Measurements from ENCODE around the gene EXOC6B. TPM values are rescaled to one million over a fixed set of nuclear protein-coding genes. Genes with fewer than 3 reads are reported as not detected.
"Not testable (repeated sequence)": the region's sequence is repeated elsewhere in the genome, so short reads cannot be mapped to it uniquely, and the experiment has no call there.

Gene EXOC6B
- total RNA-seq, 1 donor from 2014 or later = 8.4 TPM

- H3K9me3 Mint-ChIP-seq = peaks cover 14% of the 10 kb centered on the region
- H3K27ac Mint-ChIP-seq = no peak overlapping the region
- H3K4me1 Mint-ChIP-seq = peaks cover 3% of the 10 kb centered on the region
- no peaks in the 10 kb centered on the region for H3K27me3 Mint-ChIP-seq
- no peak overlapping the region for H3K4me3 Mint-ChIP-seq
- no peaks in the 10 kb centered on the region for H3K36me3 Mint-ChIP-seq (ENCODE audit: low read depth)
- no peak for DNase-seq
- intact Hi-C loops (cut with micrococcal nuclease) = no loop called here
Measured at GRCh38 chr2:72439892-72440291, 385.9 kb downstream of the EXOC6B start.

- Mint-ChIP-seq H3K27ac (no peak overlapping the region), H3K27me3 (no peaks in the 10 kb centered on the region), H3K4me1 (peaks cover 1% of the 10 kb centered on the region), H3K36me3 (ENCODE audit: low read depth) (no peaks in the 10 kb centered on the region), H3K4me3 (no peak overlapping the region), H3K9me3 (peaks cover 18% of the 10 kb centered on the region)
- no peak for DNase-seq
- intact Hi-C loops (cut with micrococcal nuclease) = no loop called here
Measured at GRCh38 chr2:72438364-72438763, 387.5 kb downstream of the EXOC6B start.

- Mint-ChIP-seq H3K4me3 (no peak overlapping the region), H3K27me3 (no peaks in the 10 kb centered on the region), H3K4me1 (no peaks in the 10 kb centered on the region), H3K36me3 (ENCODE audit: low read depth) (no peaks in the 10 kb centered on the region), H3K27ac (no peak overlapping the region), H3K9me3 (peaks cover 15% of the 10 kb centered on the region)
- intact Hi-C loops (cut with micrococcal nuclease) = no loop called here
- no peak for DNase-seq
Measured at GRCh38 chr2:72431737-72432136, 394.1 kb downstream of the EXOC6B start.

GRCh38 chr2:72427022-72427861 is 398.6 kb downstream of the EXOC6B start:
- Mint-ChIP-seq H3K4me3 (no peak overlapping the region), H3K36me3 (ENCODE audit: low read depth) (no peaks in the 10 kb centered on the region)
- intact Hi-C loops (cut with micrococcal nuclease) = no loop called here

GRCh38 chr2:72425996-72426395 is 399.8 kb downstream of the EXOC6B start:
- Mint-ChIP-seq H3K27ac (no peak overlapping the region), H3K9me3 (peaks cover 7% of the 10 kb centered on the region), H3K36me3 (ENCODE audit: low read depth) (no peaks in the 10 kb centered on the region), H3K27me3 (no peaks in the 10 kb centered on the region), H3K4me3 (no peak overlapping the region), H3K4me1 (no peaks in the 10 kb centered on the region)
- DNase-seq = no peak
- intact Hi-C loops (cut with micrococcal nuclease) = no loop called here

More at GRCh38 chr2:72427022-72427861, 398.6 kb downstream of the EXOC6B start:
- Mint-ChIP-seq H3K27me3 (no peaks in the 10 kb centered on the region), H3K4me1 (no peaks in the 10 kb centered on the region), H3K9me3 (peaks cover 6% of the 10 kb centered on the region), H3K27ac (no peak overlapping the region)
- no peak for DNase-seq

- no peak for DNase-seq
- intact Hi-C loops (cut with micrococcal nuclease) = no loop called here
Measured at GRCh38 chr2:72423756-72424155, 402.1 kb downstream of the EXOC6B start.

GRCh38 chr2:72421771-72422379 is 404.0 kb downstream of the EXOC6B start:
- H3K4me1 Mint-ChIP-seq; H3K36me3 Mint-ChIP-seq (ENCODE audit: low read depth); H3K27me3 Mint-ChIP-seq; intact Hi-C loops (cut with micrococcal nuclease); H3K27ac Mint-ChIP-seq; H3K4me3 Mint-ChIP-seq; H3K9me3 Mint-ChIP-seq; DNase-seq: not testable (repeated sequence)

More at GRCh38 chr2:72423756-72424155, 402.1 kb downstream of the EXOC6B start:
- Mint-ChIP-seq H3K4me1 (no peaks in the 10 kb centered on the region), H3K4me3 (no peak overlapping the region), H3K36me3 (ENCODE audit: low read depth) (no peaks in the 10 kb centered on the region), H3K9me3 (peaks cover 7% of the 10 kb centered on the region), H3K27me3 (no peaks in the 10 kb centered on the region), H3K27ac (no peak overlapping the region)

GRCh38 chr2:72415781-72416475 is 409.9 kb downstream of the EXOC6B start:
- intact Hi-C loops (cut with micrococcal nuclease) = no loop called here
- Mint-ChIP-seq H3K9me3 (no peaks in the 10 kb centered on the region), H3K36me3 (ENCODE audit: low read depth) (no peaks in the 10 kb centered on the region), H3K27ac (no peak overlapping the region), H3K4me1 (no peaks in the 10 kb centered on the region), H3K4me3 (no peak overlapping the region), H3K27me3 (no peaks in the 10 kb centered on the region)
- DNase-seq = no peak

GRCh38 chr2:72415241-72415661 is 410.6 kb downstream of the EXOC6B start:
- intact Hi-C loops (cut with micrococcal nuclease) = no loop called here
- H3K4me1 Mint-ChIP-seq = no peaks in the 10 kb centered on the region
- no peak overlapping the region for H3K27ac Mint-ChIP-seq
- no peak for DNase-seq
- H3K9me3 Mint-ChIP-seq = no peaks in the 10 kb centered on the region
- H3K27me3 Mint-ChIP-seq = no peaks in the 10 kb centered on the region
- no peak overlapping the region for H3K4me3 Mint-ChIP-seq
- no peaks in the 10 kb centered on the region for H3K36me3 Mint-ChIP-seq (ENCODE audit: low read depth)

- no peaks in the 10 kb centered on the region for H3K4me1 Mint-ChIP-seq
- no peak for DNase-seq
- H3K9me3 Mint-ChIP-seq = no peaks in the 10 kb centered on the region
- no peaks in the 10 kb centered on the region for H3K27me3 Mint-ChIP-seq
- H3K27ac Mint-ChIP-seq = no peak overlapping the region
- no peaks in the 10 kb centered on the region for H3K36me3 Mint-ChIP-seq (ENCODE audit: low read depth)
- intact Hi-C loops (cut with micrococcal nuclease) = no loop called here
- H3K4me3 Mint-ChIP-seq = no peak overlapping the region
Measured at GRCh38 chr2:72414137-72414760, 411.6 kb downstream of the EXOC6B start.

- Mint-ChIP-seq H3K27me3 (no peaks in the 10 kb centered on the region), H3K27ac (no peak overlapping the region), H3K36me3 (ENCODE audit: low read depth) (no peaks in the 10 kb centered on the region), H3K4me1 (no peaks in the 10 kb centered on the region), H3K9me3 (no peaks in the 10 kb centered on the region), H3K4me3 (no peak overlapping the region)
- intact Hi-C loops (cut with micrococcal nuclease) = no loop called here
- no peak for DNase-seq
Measured at GRCh38 chr2:72413716-72414115, 412.1 kb downstream of the EXOC6B start.

GRCh38 chr2:72412214-72412613 is 413.6 kb downstream of the EXOC6B start:
- intact Hi-C loops (cut with micrococcal nuclease) = no loop called here
- no peaks in the 10 kb centered on the region for H3K36me3 Mint-ChIP-seq (ENCODE audit: low read depth)
- H3K4me3 Mint-ChIP-seq = no peak overlapping the region
- no peak for DNase-seq
- H3K27ac Mint-ChIP-seq = no peak overlapping the region
- no peaks in the 10 kb centered on the region for H3K27me3 Mint-ChIP-seq
- no peaks in the 10 kb centered on the region for H3K9me3 Mint-ChIP-seq
- H3K4me1 Mint-ChIP-seq = no peaks in the 10 kb centered on the region

- H3K9me3 Mint-ChIP-seq = peaks cover 6% of the 10 kb centered on the region
- no peaks in the 10 kb centered on the region for H3K4me1 Mint-ChIP-seq
- H3K27me3 Mint-ChIP-seq = no peaks in the 10 kb centered on the region
- no peak for DNase-seq
- no peaks in the 10 kb centered on the region for H3K36me3 Mint-ChIP-seq (ENCODE audit: low read depth)
- no peak overlapping the region for H3K4me3 Mint-ChIP-seq
- H3K27ac Mint-ChIP-seq = no peak overlapping the region
- intact Hi-C loops (cut with micrococcal nuclease) = no loop called here
Measured at GRCh38 chr2:72399879-72400278, 426.0 kb downstream of the EXOC6B start.

GRCh38 chr2:72395096-72395495 is 430.7 kb downstream of the EXOC6B start:
- intact Hi-C loops (cut with micrococcal nuclease) = no loop called here
- H3K9me3 Mint-ChIP-seq = peaks cover 4% of the 10 kb centered on the region
- H3K27me3 Mint-ChIP-seq = no peaks in the 10 kb centered on the region
- H3K27ac Mint-ChIP-seq = no peak overlapping the region
- no peak overlapping the region for H3K4me3 Mint-ChIP-seq
- no peak for DNase-seq
- H3K4me1 Mint-ChIP-seq = no peaks in the 10 kb centered on the region
- no peaks in the 10 kb centered on the region for H3K36me3 Mint-ChIP-seq (ENCODE audit: low read depth)
